Suprapubic skin (tissue), 4 donors: ENCODE results near the gene C16orf78.

Experiments used
- CTCF ChIP-seq, 2 donors: fragments of 200-600 bp in 1 of 2; fragments of 450-650 bp in 1 of 2; sonication (generic) in 1 of 2; IDR thresholded peaks; one replicate each; pipeline ENCODE4 v1.5.1; 2016 to 2019; ENCODE audit warnings: antibody characterized with exemption in 2 of 2, mild to moderate bottlenecking in 1 of 2, moderate library complexity in 1 of 2
- EP300 ChIP-seq: sonication (generic); formaldehyde crosslinking; IDR thresholded peaks from one replicate; pipeline ENCODE4 v1.6.1; 2017; ENCODE audit warnings: antibody characterized with exemption
- POLR2A ChIP-seq, 2 donors: fragments of 450-650 bp; IDR thresholded peaks; one replicate each; pipeline ENCODE4 v1.6.1; 2017; ENCODE audit warnings: antibody characterized with exemption in 2 of 2, mild to moderate bottlenecking in 2 of 2, moderate library complexity in 2 of 2
- POLR2AphosphoS5 ChIP-seq, 3 donors: sonication (generic); formaldehyde crosslinking; IDR thresholded peaks; one replicate each; pipeline ENCODE4 v1.6.1; 2017; ENCODE audit warnings: antibody characterized with exemption in 3 of 3

GRCh38 chr16:49342336-49343265, 31.0 kb upstream of the C16orf78 start:
- TF ChIP-seq POLR2A (IDR thresholded peaks at IDR 0.05) = no peak
- TF ChIP-seq CTCF (IDR thresholded peaks at IDR 0.05) = no peak
- TF ChIP-seq POLR2AphosphoS5 (IDR thresholded peaks at IDR 0.05) = no peak
- no peak for TF ChIP-seq EP300
